Hematopoietic multipotent progenitor cell treated with erythropoietin and hydrocortisone succinate and interleukin-3 and kit ligand, for 15 days (in vitro differentiated cells): ENCODE data around the gene DHX35.

Experiments
- DNase-seq: peaks from one replicate; pipeline ENCODE4 v3.0.0-alpha.2; 2015; ENCODE audit warnings: low spot score

DHX35 gene

GRCh38 chr20:38962044-38962927 lies at the start of gene DHX35:
TSS of gene DHX35 (plus strand) at chr20:38962344. CDS start at chr20:38962368, 24 bp downstream.
- DNase-seq: peak; percentile 99

GRCh38 chr20:38915355-38915754 lies 46.8 kb upstream of the DHX35 start:
- no peak for DNase-seq

GRCh38 chr20:38917657-38918056 lies 44.5 kb upstream of the DHX35 start:
- no peak for DNase-seq

- no peak for DNase-seq
Observed at GRCh38 chr20:38918172-38918571, 44.0 kb upstream of the DHX35 start.

GRCh38 chr20:38919683-38920082 lies 42.5 kb upstream of the DHX35 start:
- DNase-seq: no peak

- DNase-seq: no peak
Observed at GRCh38 chr20:38920411-38920810, 41.7 kb upstream of the DHX35 start.

- DNase-seq: no peak
Observed at GRCh38 chr20:38920851-38921250, 41.3 kb upstream of the DHX35 start.

- no peak for DNase-seq
Observed at GRCh38 chr20:38924718-38925117, 37.4 kb upstream of the DHX35 start.

- peak; percentile 98 for DNase-seq
Observed at GRCh38 chr20:38926142-38926933, 35.8 kb upstream of the DHX35 start, which contains the start of gene FAM83D. TSS of gene FAM83D (plus strand) at chr20:38926417. CDS start at chr20:38926443, 26 bp downstream.

- DNase-seq: peak; percentile 25
Observed at GRCh38 chr20:38926934-38927616, 35.1 kb upstream of the DHX35 start.

- DNase-seq: peak; percentile 86
Observed at GRCh38 chr20:38927902-38928578, 34.1 kb upstream of the DHX35 start.

GRCh38 chr20:38930242-38930569 lies 31.9 kb upstream of the DHX35 start:
- peak; percentile 34 for DNase-seq

- DNase-seq: no peak
Observed at GRCh38 chr20:38931984-38932383, 30.2 kb upstream of the DHX35 start.

GRCh38 chr20:38932457-38933120 lies 29.6 kb upstream of the DHX35 start:
- DNase-seq: no peak

- no peak for DNase-seq
Observed at GRCh38 chr20:38934530-38934929, 27.6 kb upstream of the DHX35 start.

- DNase-seq: peak; percentile 32
Observed at GRCh38 chr20:38935285-38935684, 26.9 kb upstream of the DHX35 start.

- DNase-seq: no peak
Observed at GRCh38 chr20:38935967-38936407, 26.2 kb upstream of the DHX35 start.

GRCh38 chr20:38937000-38937399 lies 25.1 kb upstream of the DHX35 start:
- no peak for DNase-seq

GRCh38 chr20:38937978-38938473 lies 24.1 kb upstream of the DHX35 start:
- DNase-seq: no peak

- DNase-seq: no peak
Observed at GRCh38 chr20:38939686-38940085, 22.5 kb upstream of the DHX35 start.

GRCh38 chr20:38940644-38941043 lies 21.5 kb upstream of the DHX35 start:
- no peak for DNase-seq
